AG04450 (cell line): ENCODE results near the gene TMTC1. TPM values are rescaled to one million over a fixed set of nuclear protein-coding genes. Genes with fewer than 3 reads are reported as not detected.

Source experiments
- CTCF ChIA-PET: fragments of 300-600, 350-600 bp; formaldehyde crosslinking; extraction: SDS; loops from one replicate; lab custom pipeline; 2022; ENCODE audit warnings: antibody characterized with exemption, inconsistent platforms; lab: Charles Lee
- POLR2A ChIA-PET: fragments of 350-600 bp; formaldehyde crosslinking; extraction: SDS; loops from one replicate; lab custom pipeline; 2021; ENCODE audit warnings: antibody characterized with exemption, inconsistent platforms; lab: Yijun Ruan, JAX
- DNase-seq: peaks from one replicate; pipeline ENCODE4 v3.0.0-alpha.2; 2011; ENCODE audit warnings: low read depth, low spot score
- H3K27ac ChIP-seq: one replicate; pipeline ENCODE4 v1.5.1; 2012; ENCODE audit warnings: low read depth, low read length, control low read depth
- H3K27me3 ChIP-seq: one replicate; pipeline ENCODE4 v1.6.0; 2012; ENCODE audit warnings: low read length; ENCODE audit not compliant: control insufficient read depth, insufficient read depth
- H3K4me3 ChIP-seq: 2 replicates; pipeline ENCODE4 v1.5.1; 2011; ENCODE audit warnings: mild to moderate bottlenecking, low read depth, low read length, control low read depth
- H3K9me3 ChIP-seq: 2 replicates; pipeline ENCODE4 v1.5.1; 2012; ENCODE audit warnings: low read length; ENCODE audit not compliant: control insufficient read depth, insufficient read depth
- polyA plus RNA-seq: library from polyadenylated mRNA; depleted of rRNA; stranded (reverse); fragments of >200 nt; gene quantifications from 2 replicates; pipeline ENCODE4 v1.2.3, GENCODE V29; 2011
- TF ChIP-seq, protein P1 (sequence below): IDR thresholded peaks from 2 replicates; pipeline ENCODE4 v1.5.1; 2011; ENCODE audit warnings: low read depth, low read length, control low read depth, inconsistent platforms

TMTC1 gene
- polyA plus RNA-seq, 1 experiment = 66.8 TPM

DNA sequence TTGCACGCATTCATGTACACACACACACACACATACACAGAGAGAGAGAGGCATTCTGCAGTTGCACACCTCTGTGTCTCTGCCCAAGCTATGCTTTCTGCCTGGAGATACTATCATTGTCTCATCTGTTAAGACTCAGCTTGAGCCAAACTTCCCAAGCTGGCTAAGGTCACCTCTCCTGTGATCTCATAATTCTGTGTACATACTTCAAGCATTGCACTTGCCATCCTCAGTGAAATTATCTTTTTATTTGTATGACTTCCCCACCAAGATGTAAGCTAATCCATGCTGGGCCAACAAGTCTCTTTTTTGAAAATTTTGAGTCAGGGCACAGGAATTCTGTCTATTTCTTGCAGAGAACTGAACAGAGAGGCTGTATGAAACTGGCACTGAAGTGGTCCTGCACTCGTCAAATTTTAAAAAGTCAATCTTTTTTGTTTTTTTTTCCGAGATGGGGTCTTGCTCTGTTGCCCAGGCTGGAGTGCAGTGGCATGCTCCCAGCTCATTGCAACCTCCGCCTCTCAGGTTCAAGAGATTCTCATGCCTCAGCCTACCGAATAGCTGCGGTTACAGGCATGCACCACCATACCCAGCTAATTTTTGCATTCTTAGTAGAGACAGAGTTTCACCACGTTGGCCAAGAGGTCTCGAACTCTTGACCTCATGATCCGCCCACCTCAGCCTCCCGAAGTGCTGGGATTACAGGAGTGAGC lies 44.3 kb downstream of the TMTC1 start:
- TF ChIP-seq, protein P1, sequence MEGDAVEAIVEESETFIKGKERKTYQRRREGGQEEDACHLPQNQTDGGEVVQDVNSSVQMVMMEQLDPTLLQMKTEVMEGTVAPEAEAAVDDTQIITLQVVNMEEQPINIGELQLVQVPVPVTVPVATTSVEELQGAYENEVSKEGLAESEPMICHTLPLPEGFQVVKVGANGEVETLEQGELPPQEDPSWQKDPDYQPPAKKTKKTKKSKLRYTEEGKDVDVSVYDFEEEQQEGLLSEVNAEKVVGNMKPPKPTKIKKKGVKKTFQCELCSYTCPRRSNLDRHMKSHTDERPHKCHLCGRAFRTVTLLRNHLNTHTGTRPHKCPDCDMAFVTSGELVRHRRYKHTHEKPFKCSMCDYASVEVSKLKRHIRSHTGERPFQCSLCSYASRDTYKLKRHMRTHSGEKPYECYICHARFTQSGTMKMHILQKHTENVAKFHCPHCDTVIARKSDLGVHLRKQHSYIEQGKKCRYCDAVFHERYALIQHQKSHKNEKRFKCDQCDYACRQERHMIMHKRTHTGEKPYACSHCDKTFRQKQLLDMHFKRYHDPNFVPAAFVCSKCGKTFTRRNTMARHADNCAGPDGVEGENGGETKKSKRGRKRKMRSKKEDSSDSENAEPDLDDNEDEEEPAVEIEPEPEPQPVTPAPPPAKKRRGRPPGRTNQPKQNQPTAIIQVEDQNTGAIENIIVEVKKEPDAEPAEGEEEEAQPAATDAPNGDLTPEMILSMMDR = no peak
- Histone ChIP-seq H3K4me3 (no peak overlapping the region), H3K27me3 (no peaks in the 10 kb centered on the region), H3K27ac (peak overlapping the region; percentile 55), H3K9me3 (no peaks in the 10 kb centered on the region)
- peak; percentile 44 for DNase-seq
- ChIA-PET POLR2A (interaction anchor here (0.6 to 1.3 kb wide), 2 partner anchors 43 to 956 kb away, joined by 3 to 4 read pairs; partner anchors contain the start of gene IPO8), CTCF (no interaction called here)

DNA sequence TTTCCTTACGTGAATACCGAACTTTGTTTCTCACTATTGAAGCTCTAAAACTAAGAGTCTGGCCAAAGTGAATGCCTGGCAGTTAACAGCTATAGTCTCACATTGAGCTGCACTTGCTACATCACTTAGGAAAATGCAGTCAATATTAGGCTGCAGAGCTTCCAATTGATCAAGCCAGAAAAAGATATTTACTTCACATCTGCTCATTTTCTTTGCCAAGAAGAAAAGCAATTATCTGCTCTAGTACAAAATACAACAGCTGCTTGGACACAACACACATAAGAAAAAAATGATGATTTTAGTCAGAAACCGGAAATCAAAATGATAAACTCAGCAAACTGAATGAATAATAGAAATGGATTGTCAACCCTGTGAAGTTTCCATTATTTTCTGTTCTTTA lies 45.4 kb downstream of the TMTC1 start:
- H3K9me3 ChIP-seq = no peaks in the 10 kb centered on the region
- CTCF ChIA-PET = interaction anchor here (0.6 to 1.0 kb wide), 2 partner anchors 424 to 430 kb away, joined by 3 to 6 read pairs; no protein-coding TSS in a partner anchor
- DNase-seq = no peak
- TF ChIP-seq, protein P1 = no peak
- H3K27ac ChIP-seq = no peak overlapping the region
- POLR2A ChIA-PET = interaction anchor here (1.3 kb wide), 1 partner anchor 44 kb away, joined by 3 read pairs; no protein-coding TSS in a partner anchor
- no peak overlapping the region for H3K4me3 ChIP-seq
- no peaks in the 10 kb centered on the region for H3K27me3 ChIP-seq

DNA sequence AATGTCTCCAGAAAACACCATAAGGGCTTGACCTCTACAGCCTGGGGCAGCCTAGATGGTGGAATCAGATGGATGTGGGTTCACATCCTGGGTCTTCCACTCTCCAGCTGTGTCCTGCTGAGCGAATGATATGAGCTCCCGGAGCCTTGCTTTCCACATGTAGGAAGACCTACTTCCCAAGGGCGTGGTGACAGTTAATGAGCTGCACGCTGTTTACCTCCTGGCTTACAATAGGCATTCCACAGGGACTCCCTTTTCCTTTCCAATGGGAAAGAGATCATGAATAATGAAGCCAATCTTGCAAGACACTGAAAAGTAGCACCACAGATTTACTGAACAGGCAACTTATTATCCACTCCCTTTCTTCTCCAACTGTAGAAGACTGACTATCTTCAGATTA lies 46.1 kb downstream of the TMTC1 start:
- Histone ChIP-seq H3K9me3 (no peaks in the 10 kb centered on the region), H3K27me3 (no peaks in the 10 kb centered on the region), H3K4me3 (no peak overlapping the region), H3K27ac (no peak overlapping the region)
- no peak for DNase-seq
- CTCF ChIA-PET = no interaction called here
- POLR2A ChIA-PET = no interaction called here
- TF ChIP-seq, protein P1 = no peak

DNA sequence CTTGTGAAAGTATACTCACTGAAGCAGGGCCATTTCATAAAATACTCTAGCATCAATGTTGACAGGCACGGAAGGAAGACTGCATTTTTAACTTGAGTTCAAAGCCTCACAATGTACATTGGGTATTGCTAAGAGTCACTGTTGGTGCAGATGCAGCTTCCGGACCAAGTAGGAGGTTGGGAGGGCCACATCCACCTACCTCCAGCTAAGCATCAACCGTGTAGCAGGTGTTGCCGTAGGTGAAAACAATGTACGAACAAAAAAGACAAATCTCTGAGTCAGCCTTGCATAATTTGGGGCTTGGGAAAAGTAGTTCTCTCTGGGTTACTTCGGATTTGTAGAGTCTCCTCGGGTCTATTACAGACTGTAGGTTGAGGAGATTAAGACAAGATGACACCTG lies 48.1 kb downstream of the TMTC1 start:
- TF ChIP-seq, protein P1 = no peak
- Histone ChIP-seq H3K9me3 (no peaks in the 10 kb centered on the region), H3K4me3 (no peak overlapping the region), H3K27me3 (no peaks in the 10 kb centered on the region), H3K27ac (no peak overlapping the region)
- ChIA-PET POLR2A (no interaction called here), CTCF (no interaction called here)
- DNase-seq = no peak

DNA sequence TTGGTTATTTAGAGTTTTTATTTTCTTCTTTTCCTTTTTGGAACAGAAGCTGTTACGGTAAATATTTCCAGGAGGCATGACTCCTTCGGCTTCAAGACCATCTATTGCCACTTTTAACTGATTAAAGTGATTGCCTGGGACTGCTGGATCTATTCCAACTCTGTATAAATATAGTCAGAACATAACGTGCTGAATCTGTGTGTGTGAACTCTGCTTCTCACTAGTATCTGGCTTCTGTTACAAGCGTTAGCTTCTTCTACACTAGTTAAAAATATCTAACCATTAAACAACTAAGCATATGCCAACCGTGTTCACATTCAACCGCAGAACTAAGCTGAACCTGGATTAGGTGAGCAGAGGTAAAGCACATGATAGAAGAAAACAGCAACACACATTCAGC lies 49.0 kb downstream of the TMTC1 start:
- Histone ChIP-seq H3K9me3 (no peaks in the 10 kb centered on the region), H3K27me3 (no peaks in the 10 kb centered on the region), H3K27ac (no peak overlapping the region), H3K4me3 (no peak overlapping the region)
- no peak for DNase-seq
- POLR2A ChIA-PET = no interaction called here
- CTCF ChIA-PET = interaction anchor here (0.5 kb wide), 1 partner anchor 10 kb away, joined by 9 read pairs; no protein-coding TSS in a partner anchor
- TF ChIP-seq, protein P1 = no peak
